Measurements from ENCODE around the gene DNAJC28. TPM values are rescaled to one million over a fixed set of nuclear protein-coding genes. Genes with fewer than 3 reads are reported as not detected.

Gene DNAJC28, protein sequence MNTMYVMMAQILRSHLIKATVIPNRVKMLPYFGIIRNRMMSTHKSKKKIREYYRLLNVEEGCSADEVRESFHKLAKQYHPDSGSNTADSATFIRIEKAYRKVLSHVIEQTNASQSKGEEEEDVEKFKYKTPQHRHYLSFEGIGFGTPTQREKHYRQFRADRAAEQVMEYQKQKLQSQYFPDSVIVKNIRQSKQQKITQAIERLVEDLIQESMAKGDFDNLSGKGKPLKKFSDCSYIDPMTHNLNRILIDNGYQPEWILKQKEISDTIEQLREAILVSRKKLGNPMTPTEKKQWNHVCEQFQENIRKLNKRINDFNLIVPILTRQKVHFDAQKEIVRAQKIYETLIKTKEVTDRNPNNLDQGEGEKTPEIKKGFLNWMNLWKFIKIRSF
- total RNA-seq: 1 to 10 TPM in 3 of 4 donors, under 1 TPM in 1; 0.67 to 4.1 (median 2.7) TPM

DNA sequence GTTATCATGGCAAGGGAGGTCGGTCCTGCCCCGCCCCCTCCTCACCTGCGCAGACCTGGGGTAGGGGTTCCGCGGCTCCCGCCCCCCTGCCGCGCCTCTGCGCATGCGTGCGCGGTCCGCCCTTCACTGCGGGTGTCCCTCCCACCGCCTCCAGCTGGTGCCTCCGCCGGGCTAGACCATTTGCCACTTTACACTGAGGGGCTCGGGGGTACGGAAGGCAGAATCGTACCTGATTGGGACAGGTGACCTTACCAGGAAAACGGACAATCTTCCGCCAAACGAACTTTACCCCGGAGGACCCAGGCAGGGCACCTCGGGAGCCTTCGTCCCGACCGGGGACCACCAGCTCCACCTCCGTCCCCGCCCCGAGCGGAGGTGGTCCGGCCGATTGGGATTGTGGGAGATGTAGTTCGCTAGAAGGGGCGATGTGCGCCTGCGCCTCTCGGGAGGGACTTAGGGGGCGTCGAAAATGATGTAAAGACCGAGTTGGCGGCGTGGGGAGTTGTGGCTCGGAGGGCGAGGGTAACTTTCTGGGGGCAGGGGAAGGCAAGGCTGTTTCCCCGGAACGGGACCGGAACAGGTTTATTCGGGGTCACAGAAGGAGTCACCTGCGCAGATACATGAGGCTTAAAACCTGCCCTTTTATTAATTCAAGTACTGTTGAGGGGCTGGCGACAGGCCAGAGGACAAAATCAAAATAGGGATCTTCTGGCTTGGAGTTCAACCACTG lies at the start of gene DNAJC28:
TSS of gene DNAJC28 (minus strand) at position 344 of the 730 bp plus-strand sequence. CDS start 2,323 bp downstream, outside the sequence.
- Histone ChIP-seq H3K27me3 (no peaks in the 10 kb centered on the region), H3K4me3 (peak within 1 kb of the TSS; percentile 44 to 70), H3K9me3 (no peaks in the 10 kb centered on the region), H3K4me1 (peaks cover 0 to 15% (median 0%) of the 10 kb centered on the region in 3 donors), H3K27ac (peak within 1 kb of the TSS; percentile 2 to 86 (median 84)), H3K36me3 (no peaks in the 10 kb centered on the region)
- TF ChIP-seq, protein P1, sequence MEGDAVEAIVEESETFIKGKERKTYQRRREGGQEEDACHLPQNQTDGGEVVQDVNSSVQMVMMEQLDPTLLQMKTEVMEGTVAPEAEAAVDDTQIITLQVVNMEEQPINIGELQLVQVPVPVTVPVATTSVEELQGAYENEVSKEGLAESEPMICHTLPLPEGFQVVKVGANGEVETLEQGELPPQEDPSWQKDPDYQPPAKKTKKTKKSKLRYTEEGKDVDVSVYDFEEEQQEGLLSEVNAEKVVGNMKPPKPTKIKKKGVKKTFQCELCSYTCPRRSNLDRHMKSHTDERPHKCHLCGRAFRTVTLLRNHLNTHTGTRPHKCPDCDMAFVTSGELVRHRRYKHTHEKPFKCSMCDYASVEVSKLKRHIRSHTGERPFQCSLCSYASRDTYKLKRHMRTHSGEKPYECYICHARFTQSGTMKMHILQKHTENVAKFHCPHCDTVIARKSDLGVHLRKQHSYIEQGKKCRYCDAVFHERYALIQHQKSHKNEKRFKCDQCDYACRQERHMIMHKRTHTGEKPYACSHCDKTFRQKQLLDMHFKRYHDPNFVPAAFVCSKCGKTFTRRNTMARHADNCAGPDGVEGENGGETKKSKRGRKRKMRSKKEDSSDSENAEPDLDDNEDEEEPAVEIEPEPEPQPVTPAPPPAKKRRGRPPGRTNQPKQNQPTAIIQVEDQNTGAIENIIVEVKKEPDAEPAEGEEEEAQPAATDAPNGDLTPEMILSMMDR (IDR thresholded peaks at IDR 0.05): peak in 1 of 4 experiments; percentile 17
- peak in 1 of 2 donors; percentile 34 for TF ChIP-seq POLR2A (IDR thresholded peaks at IDR 0.05)
- peak; percentile 58 for TF ChIP-seq POLR2AphosphoS5 (IDR thresholded peaks at IDR 0.05)
- TF ChIP-seq EP300 (IDR thresholded peaks at IDR 0.05): no peak
- 0% methylated on average over 14 of the region's 52 CpGs; no CpG with 5 or more reads in 1 of the 2 donors for WGBS, 2 donors (ENCODE audit: low coverage in 1 of 2)
- peak; percentile 98 for ATAC-seq

DNA sequence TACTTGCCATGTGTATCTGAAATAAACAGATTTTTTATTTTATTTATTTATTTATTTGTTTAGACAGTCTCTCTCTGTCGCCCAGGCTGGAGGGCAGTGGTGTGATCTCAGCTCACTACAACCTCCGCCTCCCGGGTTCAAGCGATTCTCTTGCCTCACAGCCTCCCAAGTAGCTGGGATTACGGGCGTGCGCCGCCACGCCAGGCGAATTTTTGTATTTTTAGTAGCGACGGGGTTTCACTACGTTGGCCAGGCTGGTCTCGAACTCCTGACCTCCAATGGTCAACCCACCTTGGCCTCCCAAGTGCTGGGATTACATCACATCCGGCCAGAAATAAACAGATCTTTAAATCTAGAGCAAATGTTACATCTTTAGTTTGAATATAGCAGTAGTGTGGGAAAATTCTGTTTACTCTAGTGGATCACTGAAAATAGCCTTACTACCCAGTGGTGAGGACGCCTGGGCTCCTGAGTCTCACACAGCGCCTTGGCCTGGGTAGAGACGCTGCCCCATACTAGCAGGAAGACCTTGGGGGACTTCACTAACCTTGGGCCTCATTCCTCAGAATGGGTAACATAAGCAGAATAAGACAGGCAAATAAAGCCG lies 49.7 kb upstream of the DNAJC28 start:
- no peaks in the 10 kb centered on the region for H3K9me3 ChIP-seq
- peak overlapping the region; percentile 74 to 79 for H3K4me3 ChIP-seq
- H3K36me3 ChIP-seq: peaks cover 0 to 33% of the 10 kb centered on the region in 2 donors
- H3K4me1 ChIP-seq: peaks cover 3 to 34% (median 23%) of the 10 kb centered on the region in 3 donors
- H3K27me3 ChIP-seq: no peaks in the 10 kb centered on the region
- no peak for ATAC-seq
- WGBS, 2 donors (ENCODE audit: low coverage in 1 of 2): 48 to 75% methylated on average over 14 to 19 of the region's 19 CpGs
- H3K27ac ChIP-seq: peak overlapping the region; percentile 91 to 99 (median 97)
- TF ChIP-seq POLR2A (IDR thresholded peaks at IDR 0.05) (no peak), EP300 (IDR thresholded peaks at IDR 0.05) (no peak), POLR2AphosphoS5 (IDR thresholded peaks at IDR 0.05) (no peak)

DNA sequence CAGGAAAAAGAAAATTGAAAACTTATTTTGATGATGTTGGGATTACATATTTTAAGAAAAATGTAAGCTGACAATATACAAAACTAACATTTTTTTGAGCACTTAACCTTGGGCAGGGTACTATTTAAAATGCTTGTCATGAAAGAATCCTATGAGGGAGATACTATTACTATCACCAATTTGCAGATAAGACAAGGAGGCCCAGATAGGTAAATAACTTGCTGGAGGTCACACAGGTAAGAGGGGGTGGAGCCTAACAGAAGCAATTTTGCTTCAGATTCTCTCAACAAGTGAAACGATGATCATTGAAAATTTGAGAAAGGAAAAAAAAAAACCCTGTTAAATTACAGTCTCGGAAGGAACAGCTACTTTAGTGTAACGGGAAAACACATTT lies 49.2 kb upstream of the DNAJC28 start:
- Histone ChIP-seq H3K9me3 (no peaks in the 10 kb centered on the region), H3K4me3 (no peak overlapping the region), H3K27me3 (no peaks in the 10 kb centered on the region), H3K36me3 (peaks cover 0 to 36% of the 10 kb centered on the region in 2 donors), H3K27ac (peak overlapping the region in 3 of 4 donors; percentile 97 to 99 (median 97)), H3K4me1 (peaks cover 3 to 29% (median 21%) of the 10 kb centered on the region in 3 donors)
- WGBS, 2 donors (ENCODE audit: low coverage in 1 of 2): 71 to 88% methylated on average over 3 of the region's 3 CpGs
- ATAC-seq: no peak
- TF ChIP-seq, protein P1 (IDR thresholded peaks at IDR 0.05): no peak
- TF ChIP-seq POLR2AphosphoS5 (IDR thresholded peaks at IDR 0.05) (no peak), EP300 (IDR thresholded peaks at IDR 0.05) (no peak), POLR2A (IDR thresholded peaks at IDR 0.05) (no peak)

DNA sequence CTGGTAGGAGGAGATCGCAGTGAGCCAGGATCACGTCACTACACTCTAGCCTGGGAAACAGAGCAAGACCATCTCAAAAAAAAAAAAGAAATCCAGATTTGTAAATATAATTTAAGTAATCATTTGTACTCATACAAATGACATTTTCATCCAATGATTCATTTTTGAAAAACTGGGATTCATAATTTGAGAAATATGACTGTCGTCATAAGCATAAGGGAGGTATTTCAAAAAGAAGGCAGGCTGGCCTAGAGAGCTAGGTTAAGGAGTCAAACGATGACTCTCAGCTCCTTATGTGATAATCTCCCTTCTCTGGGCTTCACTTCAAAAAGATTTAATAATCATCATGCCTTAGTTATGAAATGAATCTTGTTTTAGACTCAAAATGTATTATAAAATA lies 48.1 kb upstream of the DNAJC28 start:
- Histone ChIP-seq H3K27me3 (no peaks in the 10 kb centered on the region), H3K27ac (no peak overlapping the region), H3K9me3 (no peaks in the 10 kb centered on the region), H3K4me1 (peaks cover 3 to 18% (median 11%) of the 10 kb centered on the region in 3 donors), H3K36me3 (peaks cover 0 to 47% of the 10 kb centered on the region in 2 donors), H3K4me3 (no peak overlapping the region)
- 53 to 65% methylated on average over 3 of the region's 4 CpGs for WGBS, 2 donors (ENCODE audit: low coverage in 1 of 2)
- no peak for ATAC-seq
- no peak for TF ChIP-seq EP300 (IDR thresholded peaks at IDR 0.05)

DNA sequence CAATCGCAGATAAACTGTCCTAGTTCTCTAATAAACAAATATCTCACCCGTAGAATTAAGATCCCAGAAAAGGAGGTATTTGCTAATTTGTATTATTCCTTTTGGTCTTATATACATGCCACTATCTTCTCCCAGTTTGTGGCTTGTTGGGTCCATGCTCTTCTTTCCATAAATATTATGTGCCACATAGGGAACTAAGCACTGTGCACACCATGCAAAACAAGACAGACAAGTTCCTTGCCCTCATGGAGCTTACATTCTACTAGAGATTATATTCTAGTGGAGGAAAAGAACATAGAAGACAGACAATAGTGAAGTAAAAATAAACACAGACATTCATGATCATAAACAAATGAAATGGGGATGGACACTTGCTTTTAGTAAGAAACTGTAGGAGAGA lies 45.7 kb upstream of the DNAJC28 start:
- no peak for ATAC-seq
- Histone ChIP-seq H3K27ac (no peak overlapping the region), H3K4me3 (no peak overlapping the region), H3K36me3 (peaks cover 4 to 71% of the 10 kb centered on the region in 2 donors), H3K27me3 (no peaks in the 10 kb centered on the region), H3K4me1 (peaks cover 3 to 13% (median 8%) of the 10 kb centered on the region in 3 donors), H3K9me3 (no peaks in the 10 kb centered on the region)
- TF ChIP-seq POLR2AphosphoS5 (IDR thresholded peaks at IDR 0.05) (no peak), POLR2A (IDR thresholded peaks at IDR 0.05) (no peak), EP300 (IDR thresholded peaks at IDR 0.05) (no peak)
- TF ChIP-seq, protein P1 (IDR thresholded peaks at IDR 0.05): no peak
- 79 to 94% methylated on average over 2 of the region's 2 CpGs for WGBS, 2 donors (ENCODE audit: low coverage in 1 of 2)
